ENCODE measurements around the gene WWOX.

- TF ChIP-seq REST (IDR thresholded peaks at IDR 0.05) (no peak), POLR2A (IDR thresholded peaks at IDR 0.05; ENCODE audit: low read length) (no peak), CTCF (IDR thresholded peaks at IDR 0.05) (no peak), USF2 (IDR thresholded peaks at IDR 0.05) (no peak)
These were observed 1037.5 kb downstream of the WWOX start for GRCh38 chr16:79136955-79137354.
